Measurements from ENCODE around the gene ADK.
"Not testable (repeated sequence)": the region's sequence is repeated elsewhere in the genome, so short reads cannot be mapped to it uniquely, and the experiment has no call there.

The ADK gene

DNA sequence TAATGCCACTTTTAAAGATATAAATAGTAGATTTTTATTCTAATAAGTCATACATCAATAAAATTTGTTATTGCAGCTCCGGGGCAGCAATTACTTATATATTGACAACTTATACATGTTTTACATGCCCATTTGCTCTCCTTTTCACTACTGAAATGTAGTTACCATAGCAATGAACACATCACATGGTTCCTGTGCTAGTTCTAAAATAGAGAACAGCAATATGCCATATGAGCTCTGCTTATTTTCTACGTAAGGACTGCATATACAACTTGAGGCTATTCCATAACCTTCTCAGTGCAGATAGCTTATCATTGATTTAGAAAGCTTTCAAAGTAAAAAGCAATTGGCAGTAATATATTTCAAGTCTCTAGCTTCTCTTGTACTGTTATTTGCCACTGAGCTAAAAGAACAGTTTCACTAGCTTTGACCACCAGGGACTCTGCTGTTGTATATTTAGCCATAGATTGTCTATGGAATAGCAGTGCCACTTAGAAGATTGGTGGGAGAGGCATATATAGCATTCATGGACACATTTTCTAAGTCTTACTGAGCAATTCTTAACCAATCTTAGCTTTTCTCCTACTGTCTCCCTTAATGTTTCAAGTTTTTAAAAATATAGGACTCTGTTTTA is 405.2 kb downstream of the ADK start:
- no peak for DNase-seq (ENCODE audit: low spot score)

DNA sequence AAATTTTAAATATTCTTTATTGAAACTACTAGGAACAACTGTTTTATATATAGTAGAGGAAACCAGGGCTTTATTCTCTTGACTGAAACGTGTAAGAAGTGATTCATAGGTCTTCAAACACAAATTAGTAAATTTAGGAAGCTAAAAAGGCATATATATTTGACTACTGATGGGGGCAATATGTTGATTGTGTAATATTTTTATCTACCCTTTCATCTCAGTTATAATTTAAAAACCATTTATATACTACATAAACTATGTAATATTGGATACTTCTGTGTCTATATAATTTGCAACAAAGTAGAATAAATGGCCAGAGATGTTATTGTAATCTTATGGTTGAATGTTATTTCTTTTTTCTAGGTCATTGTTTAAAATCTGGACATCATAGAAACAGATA is 406.1 kb downstream of the ADK start:
- DNase-seq (ENCODE audit: low spot score): no peak

DNA sequence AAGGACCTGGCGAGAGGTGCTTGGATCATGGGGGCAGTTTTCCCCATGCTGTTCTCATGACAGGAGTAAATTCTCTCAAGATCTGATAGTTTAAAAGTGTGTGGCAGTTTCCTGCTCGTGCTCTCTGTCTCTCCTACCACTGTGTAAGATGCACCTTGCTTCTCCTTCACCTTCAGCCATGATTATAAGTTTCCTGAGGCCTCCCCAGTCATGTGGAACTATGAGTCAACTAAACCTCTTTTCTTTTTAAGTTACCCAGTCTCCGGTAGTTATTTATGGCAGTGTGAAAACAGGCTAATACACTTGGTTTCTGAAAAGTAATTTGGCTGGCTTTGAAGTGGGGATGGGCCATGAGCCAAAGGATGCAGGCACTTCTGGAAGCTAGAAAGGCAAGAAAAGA is 407.4 kb downstream of the ADK start:
- peak; percentile 22 for DNase-seq (ENCODE audit: low spot score)

DNA sequence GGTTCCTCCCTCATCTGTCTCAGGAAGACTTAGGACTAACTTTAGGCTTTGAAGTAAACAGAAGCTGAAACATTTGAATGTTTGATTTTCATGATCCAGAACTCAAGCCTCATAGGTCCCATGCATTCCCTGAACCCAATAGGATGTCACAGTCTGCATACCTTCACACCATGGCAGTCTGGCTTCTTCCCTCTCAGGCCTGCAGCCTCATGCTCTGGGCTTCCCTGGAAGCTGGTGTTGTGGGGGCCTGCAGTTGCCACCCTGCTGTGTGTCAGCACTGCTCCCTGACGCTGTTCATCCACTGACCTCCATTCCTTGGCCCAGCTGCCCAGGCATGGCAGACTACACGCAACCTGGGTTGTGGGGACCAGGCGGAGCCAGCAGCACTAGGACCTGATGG is 407.9 kb downstream of the ADK start:
- no peak for DNase-seq (ENCODE audit: low spot score)

DNA sequence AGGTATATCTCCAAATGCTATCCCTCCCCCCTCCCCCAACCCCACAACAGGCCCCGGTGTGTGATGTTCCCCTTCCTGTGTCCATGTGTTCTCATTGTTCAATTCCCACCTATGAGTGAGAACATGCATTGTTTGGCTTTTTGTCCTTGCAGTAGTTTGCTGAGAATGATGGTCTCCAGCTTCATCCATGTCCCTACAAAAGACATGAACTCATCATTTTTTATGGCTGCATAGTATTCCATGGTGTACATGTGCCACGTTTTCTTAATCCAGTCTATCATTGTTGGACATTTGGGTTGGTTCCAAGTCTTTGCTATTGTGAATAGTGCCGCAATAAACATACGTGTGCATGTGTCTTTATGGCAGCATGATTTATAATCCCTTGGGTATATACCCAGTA is 417.9 kb downstream of the ADK start:
- DNase-seq (ENCODE audit: low spot score): not testable (repeated sequence)

DNA sequence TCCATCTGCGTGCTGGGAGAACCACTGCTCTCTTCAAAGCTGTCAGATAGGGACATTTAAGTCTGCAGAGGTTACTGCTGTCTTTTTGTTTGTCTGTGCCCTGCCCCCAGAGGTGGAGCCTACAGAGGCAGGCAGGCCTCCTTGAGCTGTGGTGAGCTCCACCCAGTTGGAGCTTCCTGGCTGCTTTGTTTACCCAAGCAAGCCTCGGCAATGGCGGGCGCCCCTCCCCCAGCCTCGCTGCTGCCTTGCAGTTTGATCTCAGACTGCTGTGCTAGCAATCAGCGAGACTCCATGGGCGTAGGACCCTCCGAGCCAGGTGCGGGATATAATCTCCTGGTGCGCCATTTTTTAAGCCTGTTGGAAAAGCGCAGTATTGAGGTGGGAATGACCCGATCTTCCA is 422.5 kb downstream of the ADK start:
- DNase-seq (ENCODE audit: low spot score): not testable (repeated sequence)

DNA sequence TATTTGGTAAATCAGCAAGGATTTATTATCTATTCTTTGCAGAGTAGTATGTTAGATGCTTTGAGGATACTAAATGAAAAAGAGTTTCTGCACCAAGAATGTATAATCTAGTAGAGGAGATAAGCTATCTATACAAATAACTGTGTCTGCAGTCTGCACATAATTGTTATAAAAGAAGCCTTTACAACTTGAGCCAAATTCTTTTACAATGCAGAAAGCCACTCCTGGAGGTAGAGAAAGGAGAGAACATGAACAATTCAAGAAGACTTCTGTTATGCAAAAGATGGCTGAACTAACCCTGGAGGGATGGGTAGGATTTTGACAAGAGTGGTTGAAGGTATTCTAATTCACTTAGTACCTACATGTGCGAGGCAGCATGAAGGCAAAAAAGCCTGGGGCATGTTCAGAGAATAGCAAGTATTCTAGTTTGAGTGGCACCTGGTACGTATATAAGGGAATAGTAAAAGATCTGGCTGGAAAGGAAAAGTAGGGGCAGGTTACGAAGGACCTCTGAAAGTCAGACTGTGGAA is 424.2 kb downstream of the ADK start:
- no peak for DNase-seq (ENCODE audit: low spot score)

DNA sequence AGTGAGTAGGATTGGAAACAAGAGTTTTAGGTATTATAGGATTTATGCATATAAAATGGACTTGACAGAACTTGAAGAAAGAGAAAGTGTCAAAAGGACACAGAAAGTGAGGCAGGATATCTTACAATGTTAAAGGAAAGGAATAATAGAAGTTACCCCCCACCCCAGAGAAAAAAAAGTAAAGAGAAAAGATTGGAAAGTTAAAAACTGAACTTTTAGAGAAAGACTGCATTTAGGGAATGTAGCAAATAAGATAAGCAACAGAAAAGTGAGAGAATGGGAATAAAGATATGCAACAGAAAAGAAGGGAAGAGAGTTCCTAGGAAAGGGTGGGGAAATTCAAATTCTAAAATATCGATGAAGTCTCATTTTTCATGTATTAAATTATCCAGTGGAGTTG is 424.9 kb downstream of the ADK start:
- DNase-seq (ENCODE audit: low spot score): no peak

DNA sequence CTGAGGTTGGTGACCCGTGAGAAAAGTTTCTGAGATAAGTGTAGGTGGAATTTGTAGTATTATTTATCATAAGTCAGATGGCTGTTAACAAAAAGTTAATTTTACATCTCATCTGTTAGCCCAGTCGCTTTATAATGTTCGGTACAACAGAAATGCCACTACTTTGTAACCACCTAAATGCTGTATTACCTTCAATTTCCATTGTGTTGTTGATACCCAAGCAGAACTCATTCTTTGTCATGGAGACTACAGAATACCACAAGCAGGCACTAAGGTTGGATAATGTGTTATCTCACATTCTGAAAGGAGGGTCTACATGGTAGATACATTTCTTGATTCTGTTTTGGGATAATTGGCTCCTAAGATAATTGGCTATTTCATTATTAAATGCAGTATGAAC is 425.6 kb downstream of the ADK start:
- no peak for DNase-seq (ENCODE audit: low spot score)

DNA sequence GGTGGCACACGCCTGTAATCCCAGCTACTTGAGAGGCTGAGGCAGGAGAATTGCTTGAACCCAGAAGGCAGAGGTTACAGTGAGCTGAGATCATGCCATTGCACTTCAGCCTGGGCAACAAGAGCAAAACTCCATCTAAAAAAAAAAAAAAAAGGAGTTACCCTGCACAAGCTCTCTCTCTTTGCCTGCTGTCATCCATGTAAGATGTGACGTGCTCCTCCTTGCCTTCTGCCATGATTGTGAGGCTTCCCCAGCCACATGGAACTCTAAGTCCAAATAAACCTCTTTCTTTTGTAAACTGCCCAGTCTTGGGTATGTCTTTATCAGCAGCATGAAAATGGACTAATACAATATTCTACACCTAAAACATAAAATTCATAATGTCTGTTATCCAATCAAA is 429.4 kb downstream of the ADK start:
- not testable (repeated sequence) for DNase-seq (ENCODE audit: low spot score)

DNA sequence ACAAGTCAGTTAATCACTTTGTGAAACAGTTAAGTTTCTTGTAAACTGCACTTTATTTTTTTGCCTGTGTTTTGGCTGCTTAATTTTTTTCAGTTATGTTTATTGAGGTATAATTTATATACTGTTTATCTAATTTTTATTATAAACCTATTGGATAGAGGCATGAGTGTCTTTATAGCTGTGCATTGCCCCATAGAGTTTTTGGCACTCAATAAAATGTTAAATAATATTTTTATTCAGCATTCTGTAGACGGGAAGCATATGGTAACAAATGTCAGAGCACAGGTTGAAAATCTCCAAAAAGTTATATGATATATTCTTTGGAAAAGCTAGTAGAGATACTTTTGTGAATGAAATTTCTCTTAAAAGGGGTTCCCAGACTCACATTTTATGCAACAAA is 431.5 kb downstream of the ADK start:
- no peak for DNase-seq (ENCODE audit: low spot score)

DNA sequence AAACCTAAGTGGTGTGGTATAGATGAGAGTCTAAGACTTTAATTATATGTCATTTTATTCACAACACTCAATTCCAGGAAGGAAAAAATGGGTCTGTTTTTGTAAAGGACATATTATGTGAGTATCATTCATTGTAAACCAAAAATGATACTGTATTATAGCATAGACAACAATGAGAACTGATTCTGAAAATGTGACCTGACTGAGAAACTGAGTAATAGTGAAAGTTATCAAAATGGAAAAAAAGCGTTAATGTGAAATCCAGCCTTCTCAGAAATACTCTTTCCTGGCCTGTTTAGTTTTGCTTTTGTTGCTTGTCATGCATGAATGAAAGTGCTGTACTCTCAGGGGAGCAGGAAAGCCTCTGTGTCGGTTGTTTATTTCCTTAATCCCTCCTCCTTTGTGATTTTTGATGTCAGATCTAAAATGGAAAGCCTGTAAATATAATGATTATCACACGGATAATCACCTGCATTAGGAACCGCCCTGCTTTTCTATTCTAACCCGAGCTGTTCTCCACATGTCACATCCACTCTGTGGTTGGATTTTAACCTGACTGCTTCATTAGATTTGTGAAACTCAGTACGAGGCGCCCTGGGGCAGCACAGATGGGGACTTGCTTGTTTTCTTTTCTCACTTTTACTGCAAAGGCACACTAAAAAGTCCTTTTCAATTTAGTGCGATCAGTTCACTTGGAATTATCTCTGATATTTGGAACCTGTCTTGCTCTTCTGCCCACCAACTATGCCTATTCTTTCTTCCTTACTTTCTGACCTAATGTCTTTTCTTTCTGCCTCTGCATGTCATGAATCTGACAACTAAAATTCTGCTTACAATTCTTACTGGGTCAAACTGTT is 434.4 kb downstream of the ADK start:
- DNase-seq (ENCODE audit: low spot score): peak; percentile 38

DNA sequence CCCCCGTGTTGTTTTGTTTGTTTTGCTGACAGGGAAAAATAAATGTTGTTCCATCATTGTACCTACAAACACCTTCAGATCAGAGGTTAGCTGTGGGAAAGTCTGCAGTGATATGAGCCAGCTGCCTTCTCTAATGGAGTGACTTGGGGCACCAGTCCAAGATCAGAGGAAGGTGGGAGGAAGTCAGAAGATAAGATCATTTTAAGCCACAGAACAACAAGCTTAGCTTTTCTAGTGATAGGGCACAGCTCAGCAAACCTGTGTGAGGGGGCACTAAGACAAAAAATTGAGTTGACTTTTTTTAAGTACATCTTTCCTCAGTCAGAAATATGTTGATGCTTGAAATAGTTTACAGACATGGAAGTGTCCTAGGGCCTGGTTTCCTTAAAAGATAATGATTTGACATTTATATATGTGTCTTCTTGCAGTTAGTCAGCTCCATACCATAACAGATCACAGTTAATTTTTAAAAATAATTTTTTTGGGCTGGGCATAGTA is 435.1 kb downstream of the ADK start:
- DNase-seq (ENCODE audit: low spot score): peak; percentile 17

DNA sequence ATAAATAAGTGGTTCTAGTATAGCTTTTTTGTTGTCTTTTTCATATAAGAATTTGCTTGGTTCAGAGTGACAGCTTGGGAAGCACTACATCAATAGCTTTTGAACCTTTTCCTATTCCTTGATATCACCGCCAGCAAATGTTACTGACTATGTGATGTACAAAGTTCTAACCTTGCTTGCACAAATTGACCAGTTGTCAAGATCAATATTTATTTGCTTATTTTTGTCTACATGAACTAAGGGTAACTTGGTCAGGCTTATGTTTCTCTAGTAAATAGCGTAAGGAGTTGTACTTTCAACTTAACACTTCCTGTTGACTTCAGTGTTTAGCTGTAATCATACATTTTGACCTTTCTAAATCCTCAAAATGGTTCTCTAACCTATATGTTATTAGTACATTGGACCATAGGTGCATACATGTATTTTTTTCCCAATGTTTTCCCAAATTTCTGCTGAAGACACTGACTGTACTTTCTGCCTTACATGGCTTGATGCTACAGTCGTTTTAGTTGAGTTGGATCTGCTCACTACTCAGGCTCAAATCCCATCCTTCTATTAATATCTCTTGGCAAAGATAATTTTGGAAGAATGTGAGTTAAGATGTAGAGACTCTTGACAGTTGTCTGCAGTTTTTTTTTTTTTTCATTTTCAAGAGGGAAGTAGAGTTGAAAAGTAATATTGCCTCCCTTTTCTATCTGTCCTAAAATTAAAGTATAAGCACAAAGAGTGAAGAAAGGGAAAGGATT is 436.3 kb downstream of the ADK start:
- no peak for DNase-seq (ENCODE audit: low spot score)

DNA sequence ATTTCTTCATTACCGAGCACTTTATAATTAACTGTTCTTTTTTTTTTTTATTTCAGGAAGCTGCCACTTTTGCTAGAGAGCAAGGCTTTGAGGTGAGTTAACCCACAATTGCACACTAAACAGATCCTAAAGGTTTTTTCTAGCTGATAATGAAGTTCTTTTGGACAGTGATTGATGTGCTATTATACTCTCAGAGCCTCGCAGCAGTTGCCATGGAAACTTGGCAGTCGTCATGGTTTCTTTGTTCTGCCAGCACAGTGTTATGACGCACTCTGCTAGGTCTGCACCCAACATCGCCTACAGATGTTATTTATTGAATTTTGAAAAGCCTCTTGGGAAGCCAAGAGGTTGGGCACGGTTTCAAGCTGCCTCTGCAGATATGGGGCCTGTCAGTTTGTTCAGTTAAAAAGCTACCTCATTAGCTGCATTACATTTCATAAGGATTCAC is 438.2 kb downstream of the ADK start:
- peak; percentile 71 for DNase-seq (ENCODE audit: low spot score)

DNA sequence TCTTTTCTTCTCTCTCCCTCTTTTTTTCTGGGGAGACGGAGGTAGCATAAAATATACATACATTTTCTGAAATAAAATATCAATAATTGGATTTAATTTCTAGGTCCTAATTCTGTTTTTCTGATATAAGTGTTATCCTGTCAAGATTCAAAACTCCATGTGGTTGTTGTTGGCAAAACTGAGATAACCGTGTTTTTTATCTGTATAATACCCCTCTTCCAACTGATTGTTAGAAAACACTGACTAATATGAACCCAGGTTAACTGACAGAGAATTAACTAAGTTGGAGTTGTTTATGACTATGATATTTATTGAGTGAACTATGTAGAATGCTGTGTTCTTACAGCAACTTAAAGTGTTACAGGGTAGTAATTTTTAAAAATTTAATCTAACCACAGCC is 438.8 kb downstream of the ADK start:
- no peak for DNase-seq (ENCODE audit: low spot score)

DNA sequence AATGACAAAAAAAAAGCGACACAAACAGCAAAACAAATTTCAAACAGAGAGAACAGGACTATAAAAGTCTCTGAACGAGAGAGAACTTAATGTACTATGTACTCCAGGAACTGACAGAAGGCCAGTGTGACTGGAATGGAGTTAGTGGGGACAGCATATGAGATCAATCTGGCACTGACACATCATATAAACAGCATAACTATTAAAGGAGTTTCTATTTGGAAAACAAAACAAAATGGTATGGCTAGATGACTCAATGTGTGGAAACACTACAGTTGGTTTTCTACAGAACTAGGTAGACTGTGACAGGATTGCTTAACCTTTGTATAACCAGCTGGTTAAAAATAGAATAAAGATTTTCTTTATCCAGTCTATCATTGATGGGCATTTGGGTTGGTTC is 442.4 kb downstream of the ADK start:
- DNase-seq (ENCODE audit: low spot score): peak; percentile 21

DNA sequence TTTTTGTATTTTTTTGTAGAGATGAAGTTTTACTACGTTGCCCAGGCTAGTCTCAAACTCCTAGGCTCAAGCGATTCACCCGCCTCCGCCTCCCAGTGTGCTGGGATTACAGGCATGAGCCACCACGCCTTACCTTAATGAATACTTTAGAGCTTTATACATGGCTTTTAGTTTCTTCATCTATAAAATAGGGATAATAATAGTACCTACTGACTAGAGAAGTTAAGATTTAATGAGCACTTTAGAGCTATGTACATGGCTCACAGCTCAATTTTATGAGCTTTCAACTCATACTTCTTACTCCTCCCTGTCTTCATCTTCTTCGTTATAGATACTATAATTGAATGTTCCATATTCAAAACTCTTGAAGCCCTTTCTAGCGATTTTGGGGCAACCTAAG is 445.7 kb downstream of the ADK start:
- DNase-seq (ENCODE audit: low spot score): no peak

DNA sequence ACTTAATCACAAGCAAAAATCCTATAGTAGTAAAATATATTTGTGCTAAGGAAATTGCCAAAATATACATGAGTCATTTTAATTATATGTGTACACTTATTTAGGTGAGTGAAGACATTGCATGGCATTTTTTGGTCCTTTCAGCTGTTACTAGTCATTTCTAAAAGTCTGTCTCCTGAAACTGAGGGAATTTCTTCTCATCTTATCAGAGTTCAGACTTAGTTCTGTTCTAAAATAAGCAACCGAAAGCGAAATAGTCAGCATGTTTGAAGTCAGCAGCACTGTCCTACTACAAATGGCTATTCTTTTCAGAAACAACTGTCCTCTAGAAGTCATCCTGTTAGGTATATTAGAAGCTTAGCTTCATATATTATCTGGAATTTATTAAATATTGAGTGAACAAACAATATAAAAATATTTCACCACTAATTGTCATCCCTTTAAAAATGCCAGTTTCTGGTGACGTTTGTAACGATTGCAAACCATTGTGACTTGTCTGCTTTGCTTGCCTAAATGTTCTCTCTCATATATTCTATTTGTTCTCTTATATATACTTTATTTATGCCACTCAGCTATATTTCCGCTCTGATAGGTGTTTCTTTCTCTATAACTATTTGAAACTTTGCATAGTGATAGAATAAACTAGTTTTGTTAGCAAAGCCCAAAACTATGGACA is 448.0 kb downstream of the ADK start:
- DNase-seq (ENCODE audit: low spot score): no peak

DNA sequence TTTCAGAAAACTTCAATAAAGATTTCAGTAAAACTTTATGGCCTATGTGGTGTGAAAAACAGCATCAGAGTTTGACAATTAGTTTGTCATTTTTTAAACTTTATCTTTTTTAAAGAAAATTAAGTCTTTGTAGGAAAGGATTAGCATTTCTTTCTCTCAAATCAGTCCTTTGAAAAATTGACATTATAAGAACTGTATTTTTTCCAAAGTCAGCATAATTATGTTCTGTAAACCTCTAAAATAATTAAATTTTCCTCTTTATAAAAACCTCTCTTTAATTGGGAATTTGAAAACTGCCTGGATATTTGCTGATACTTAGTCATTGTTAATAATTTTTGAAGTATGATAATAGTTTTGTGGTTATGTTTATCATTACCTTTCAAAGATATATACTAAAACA is 448.7 kb downstream of the ADK start:
- DNase-seq (ENCODE audit: low spot score): no peak

DNA sequence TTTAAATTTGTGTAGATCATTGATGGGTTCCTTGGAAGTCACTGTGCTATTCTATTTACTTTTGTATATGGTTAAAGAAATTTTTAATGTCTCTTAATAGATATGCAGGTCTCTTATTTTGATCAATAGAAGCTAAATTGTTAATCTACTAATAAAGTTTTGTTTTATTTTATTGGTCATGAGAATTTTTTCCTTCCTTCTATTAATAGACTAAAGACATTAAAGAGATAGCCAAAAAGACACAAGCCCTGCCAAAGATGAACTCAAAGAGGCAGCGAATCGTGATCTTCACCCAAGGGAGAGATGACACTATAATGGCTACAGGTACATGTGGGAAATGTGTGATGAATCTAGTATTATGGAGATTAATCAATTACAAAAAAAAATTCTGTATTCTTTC is 449.1 kb downstream of the ADK start:
- DNase-seq (ENCODE audit: low spot score): no peak

DNA sequence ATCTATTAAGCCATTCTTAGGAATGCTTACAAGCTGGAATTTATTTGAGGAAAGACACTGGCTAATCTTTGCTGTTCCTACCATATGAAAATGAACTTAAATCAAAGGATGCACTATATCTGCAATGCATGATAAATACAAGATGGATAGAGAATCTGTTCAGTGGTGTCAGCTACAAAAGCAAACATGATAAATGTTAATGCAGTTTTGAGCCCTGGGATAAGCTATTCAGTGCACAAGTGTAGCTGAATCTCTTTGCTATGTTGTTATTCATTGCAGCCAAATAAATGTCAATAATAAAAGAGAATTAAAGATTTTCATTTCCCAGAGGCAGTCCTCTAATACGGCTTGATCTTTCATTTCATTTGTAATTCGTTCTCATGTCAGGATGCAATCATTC is 451.6 kb downstream of the ADK start:
- DNase-seq (ENCODE audit: low spot score): no peak

Measured in kidney tubule cell (primary cell).